Panc1 (cell line): ENCODE data around the gene SLC29A1. TPM values are rescaled to one million over a fixed set of nuclear protein-coding genes. Genes with fewer than 3 reads are reported as not detected.

ENCODE experiments used
- ATAC-seq: fragments of 200-7000 bp; cut with Tn5 transposase; 2 replicates; pipeline ENCODE4 v1.9.1; 2020; ENCODE audit warnings: mild to moderate bottlenecking, moderate library complexity
- BruUV-seq: library from RNA; stranded (reverse); fragments of 400-500 nt; replicated peaks from 2 replicates; lab custom pipeline; 2021; lab: Mats Ljungman, UMichigan
- CTCF ChIA-PET: fragments of 300-600 bp; sonication (Branson Sonifier 250); formaldehyde crosslinking; loops from one replicate; lab custom pipeline; 2022; ENCODE audit warnings: antibody characterized with exemption; lab: Charles Lee
- POLR2A ChIA-PET: fragments of 300-600 bp; sonication (Branson Sonifier 250); formaldehyde crosslinking; loops from one replicate; lab custom pipeline; 2022; ENCODE audit warnings: antibody characterized with exemption; lab: Charles Lee
- DNase-seq: peaks from one replicate; pipeline ENCODE4 v3.0.0-alpha.2; 2010; ENCODE audit warnings: low read depth, low spot score
- H3K27ac ChIP-seq: 2 replicates; pipeline ENCODE4 v1.5.1; 2011; ENCODE audit warnings: mild to moderate bottlenecking, low read length, inconsistent platforms
- H3K27me3 ChIP-seq: fragments of 200-500 bp; sonication (Bioruptor generic); 2 replicates; pipeline ENCODE4 v1.6.0; 2014; ENCODE audit warnings: low read length, inconsistent platforms; ENCODE audit not compliant: control insufficient read depth, insufficient read depth
- H3K36me3 ChIP-seq: fragments of 200-500 bp; sonication (Bioruptor generic); 2 replicates; pipeline ENCODE4 v1.5.1; 2014; ENCODE audit warnings: inconsistent platforms, mild to moderate bottlenecking, low read length, moderate library complexity; ENCODE audit not compliant: control insufficient read depth, insufficient read depth
- H3K4me1 ChIP-seq: 2 replicates; pipeline ENCODE4 v1.5.1; 2011; ENCODE audit warnings: inconsistent platforms, mild to moderate bottlenecking, low read length, moderate library complexity; ENCODE audit not compliant: control insufficient read depth, insufficient read depth
- H3K4me3 ChIP-seq, 2 experiments: 2 replicates each; pipeline ENCODE4 v1.5.1; 2011 to 2012; ENCODE audit warnings: low read depth in 2 of 2, low read length in 2 of 2, mild to moderate bottlenecking in 2 of 2, inconsistent platforms in 1 of 2, moderate library complexity in 1 of 2
- H3K9me3 ChIP-seq: fragments of 200-500 bp; sonication (Bioruptor generic); 2 replicates; pipeline ENCODE4 v1.5.1; 2014; ENCODE audit warnings: low read depth, mild to moderate bottlenecking, inconsistent platforms, low read length, moderate library complexity; ENCODE audit not compliant: control insufficient read depth, insufficient read depth
- POLR2AphosphoS5 ChIP-seq: IDR thresholded peaks from 2 replicates; pipeline ENCODE4 v1.6.1; 2012; ENCODE audit warnings: mild to moderate bottlenecking, low read depth, low read length, moderate library complexity
- SIN3A ChIP-seq: IDR thresholded peaks from 2 replicates; pipeline ENCODE4 v1.6.1; 2012; ENCODE audit warnings: low read depth, mild to moderate bottlenecking, low read length, moderate library complexity, borderline replicate concordance; ENCODE audit not compliant: insufficient read depth
- TCF7L2 ChIP-seq: IDR thresholded peaks from 2 replicates; pipeline ENCODE4 v1.6.1; 2011; ENCODE audit warnings: mild to moderate bottlenecking, low read depth, low read length, inconsistent platforms
- in situ Hi-C: cut with HindIII; loops from 2 replicates; pipeline ENCODE4 v1.10.0; 2016; ENCODE audit warnings: low sequenced_read_pairs, low pct_unique_long_range_greater_than_20kb
- intact Hi-C: fragments of 100-400 bp; cut with micrococcal nuclease; formaldehyde crosslinking; loops from one replicate; pipeline ENCODE4 v1.10.0; 2022; ENCODE audit not compliant: unreplicated experiment
- total RNA-seq: library from RNA; stranded (reverse); gene quantifications from one replicate; pipeline ENCODE4 v1.2.1, GENCODE V29; 2021; ENCODE audit not compliant: unreplicated experiment
- TF ChIP-seq, protein P1 (sequence below), 2 experiments: IDR thresholded peaks; 2 replicates each; pipeline ENCODE4 v1.6.1; 2011 to 2012; ENCODE audit warnings: low read depth in 2 of 2, control low read depth in 1 of 2, low read length in 1 of 2, mild to moderate bottlenecking in 1 of 2, moderate library complexity in 1 of 2; ENCODE audit not compliant: insufficient read depth in 1 of 2
- TF ChIP-seq, protein P2 (sequence below): fragments of 450-650 bp; IDR thresholded peaks from 2 replicates; pipeline ENCODE4 v1.5.1; 2017; ENCODE audit warnings: mild to moderate bottlenecking

SLC29A1 gene
- total RNA-seq, 1 experiment from 2014 or later: 263 TPM

DNA sequence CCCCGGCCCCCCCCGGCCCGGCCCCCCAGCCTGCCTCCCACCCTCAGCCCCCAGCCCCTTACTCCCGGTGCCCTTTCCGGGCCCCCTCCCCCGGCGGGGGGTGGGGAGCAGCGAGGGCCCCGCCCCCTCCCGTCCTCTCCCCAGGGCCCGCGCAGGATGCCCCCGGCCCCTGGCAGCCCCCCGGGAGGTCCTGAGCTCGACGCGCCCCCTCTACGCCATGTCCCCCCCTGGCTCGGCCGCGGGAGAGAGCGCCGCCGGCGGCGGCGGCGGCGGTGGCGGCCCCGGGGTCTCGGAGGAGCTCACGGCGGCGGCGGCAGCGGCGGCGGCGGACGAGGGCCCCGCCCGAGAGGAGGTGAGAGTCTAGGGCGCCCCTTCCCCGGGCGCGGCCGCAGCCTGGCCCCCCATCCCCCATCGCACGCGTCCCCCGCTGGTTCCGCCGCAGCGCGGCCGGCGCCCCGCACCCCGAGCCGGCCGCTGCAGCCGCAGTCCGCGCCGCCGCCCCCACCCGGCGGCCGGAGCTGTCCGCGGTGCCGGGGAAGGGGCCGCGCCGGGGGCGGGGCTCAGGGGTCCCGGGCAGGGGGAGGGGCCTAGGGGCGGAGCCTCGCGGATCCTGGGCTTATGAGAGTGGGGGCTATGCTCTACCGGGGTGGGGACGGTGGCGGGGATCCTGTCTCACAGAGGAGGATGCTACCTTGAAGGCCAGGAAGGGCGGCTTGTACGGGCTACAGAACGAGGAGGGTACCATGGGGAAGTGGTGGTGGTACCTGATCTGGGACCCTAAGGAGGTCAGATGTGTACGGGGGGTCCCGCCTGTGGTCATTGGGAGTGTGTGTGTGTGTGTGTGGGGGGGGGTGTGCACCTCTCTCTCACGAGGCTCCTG is 47.4 kb downstream of the SLC29A1 start:
- ChIA-PET POLR2A (interaction anchor here (0.6 kb wide), 1 partner anchor 52 kb away, joined by 4 read pairs; no protein-coding TSS in a partner anchor), CTCF (interaction anchor here (1.0 kb wide), 2 partner anchors 34 to 69 kb away, joined by 3 read pairs; no protein-coding TSS in a partner anchor)
- Histone ChIP-seq H3K27ac (no peak overlapping the region), H3K4me1 (no peaks in the 10 kb centered on the region), H3K36me3 (no peaks in the 10 kb centered on the region), H3K27me3 (peaks cover 16% of the 10 kb centered on the region), H3K9me3 (no peaks in the 10 kb centered on the region), H3K4me3 (peak overlapping the region; percentile 4 to 21; a peak in 2 of 4 replicates)
- ATAC-seq (no peak), DNase-seq (no peak)
- intact Hi-C loops (no loop called here), in situ Hi-C loops (no loop called here)
- TF ChIP-seq POLR2AphosphoS5: no peak
- TF ChIP-seq, protein P1, sequence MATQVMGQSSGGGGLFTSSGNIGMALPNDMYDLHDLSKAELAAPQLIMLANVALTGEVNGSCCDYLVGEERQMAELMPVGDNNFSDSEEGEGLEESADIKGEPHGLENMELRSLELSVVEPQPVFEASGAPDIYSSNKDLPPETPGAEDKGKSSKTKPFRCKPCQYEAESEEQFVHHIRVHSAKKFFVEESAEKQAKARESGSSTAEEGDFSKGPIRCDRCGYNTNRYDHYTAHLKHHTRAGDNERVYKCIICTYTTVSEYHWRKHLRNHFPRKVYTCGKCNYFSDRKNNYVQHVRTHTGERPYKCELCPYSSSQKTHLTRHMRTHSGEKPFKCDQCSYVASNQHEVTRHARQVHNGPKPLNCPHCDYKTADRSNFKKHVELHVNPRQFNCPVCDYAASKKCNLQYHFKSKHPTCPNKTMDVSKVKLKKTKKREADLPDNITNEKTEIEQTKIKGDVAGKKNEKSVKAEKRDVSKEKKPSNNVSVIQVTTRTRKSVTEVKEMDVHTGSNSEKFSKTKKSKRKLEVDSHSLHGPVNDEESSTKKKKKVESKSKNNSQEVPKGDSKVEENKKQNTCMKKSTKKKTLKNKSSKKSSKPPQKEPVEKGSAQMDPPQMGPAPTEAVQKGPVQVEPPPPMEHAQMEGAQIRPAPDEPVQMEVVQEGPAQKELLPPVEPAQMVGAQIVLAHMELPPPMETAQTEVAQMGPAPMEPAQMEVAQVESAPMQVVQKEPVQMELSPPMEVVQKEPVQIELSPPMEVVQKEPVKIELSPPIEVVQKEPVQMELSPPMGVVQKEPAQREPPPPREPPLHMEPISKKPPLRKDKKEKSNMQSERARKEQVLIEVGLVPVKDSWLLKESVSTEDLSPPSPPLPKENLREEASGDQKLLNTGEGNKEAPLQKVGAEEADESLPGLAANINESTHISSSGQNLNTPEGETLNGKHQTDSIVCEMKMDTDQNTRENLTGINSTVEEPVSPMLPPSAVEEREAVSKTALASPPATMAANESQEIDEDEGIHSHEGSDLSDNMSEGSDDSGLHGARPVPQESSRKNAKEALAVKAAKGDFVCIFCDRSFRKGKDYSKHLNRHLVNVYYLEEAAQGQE (IDR thresholded peaks at IDR 0.05; ENCODE audit: insufficient read depth in 1 of 2, low read depth in 2 of 2, low read length in 1 of 2): peak; percentile 61 to 78; a peak in 2 of 4 replicates
- no TSS peak for BruUV-seq

DNA sequence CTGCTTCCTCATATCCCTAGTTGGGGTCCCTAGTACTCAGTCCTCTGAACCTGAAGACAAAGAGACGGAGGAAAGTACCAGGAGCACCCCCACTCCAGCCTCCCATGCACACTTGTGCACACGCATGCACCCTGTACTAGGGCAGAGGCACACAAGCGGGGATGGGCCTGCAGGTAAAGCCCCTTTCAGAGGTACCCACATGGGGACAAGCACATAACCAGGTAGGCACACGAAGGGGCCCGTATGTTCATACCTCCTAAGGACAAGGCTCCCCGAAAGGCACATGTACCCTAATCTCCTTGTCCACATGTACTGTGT is 48.0 kb downstream of the SLC29A1 start:
- Histone ChIP-seq H3K4me3 (0 out of 4 replicates have a peak overlapping the region, but pooled peaks of 1 of the 2 experiments have one; percentile 4), H3K27ac (no peak overlapping the region), H3K9me3 (no peaks in the 10 kb centered on the region), H3K27me3 (peaks cover 16% of the 10 kb centered on the region), H3K36me3 (no peaks in the 10 kb centered on the region), H3K4me1 (no peaks in the 10 kb centered on the region)
- intact Hi-C loops: no loop called here
- BruUV-seq: no TSS peak
- no peak for ATAC-seq
- POLR2A ChIA-PET: no interaction called here
- TF ChIP-seq SIN3A (no peak), POLR2AphosphoS5 (no peak), TCF7L2 (no peak)
- TF ChIP-seq, protein P1 (IDR thresholded peaks at IDR 0.05; ENCODE audit: insufficient read depth in 1 of 2, low read depth in 2 of 2, low read length in 1 of 2): no peak
- TF ChIP-seq, protein P2, sequence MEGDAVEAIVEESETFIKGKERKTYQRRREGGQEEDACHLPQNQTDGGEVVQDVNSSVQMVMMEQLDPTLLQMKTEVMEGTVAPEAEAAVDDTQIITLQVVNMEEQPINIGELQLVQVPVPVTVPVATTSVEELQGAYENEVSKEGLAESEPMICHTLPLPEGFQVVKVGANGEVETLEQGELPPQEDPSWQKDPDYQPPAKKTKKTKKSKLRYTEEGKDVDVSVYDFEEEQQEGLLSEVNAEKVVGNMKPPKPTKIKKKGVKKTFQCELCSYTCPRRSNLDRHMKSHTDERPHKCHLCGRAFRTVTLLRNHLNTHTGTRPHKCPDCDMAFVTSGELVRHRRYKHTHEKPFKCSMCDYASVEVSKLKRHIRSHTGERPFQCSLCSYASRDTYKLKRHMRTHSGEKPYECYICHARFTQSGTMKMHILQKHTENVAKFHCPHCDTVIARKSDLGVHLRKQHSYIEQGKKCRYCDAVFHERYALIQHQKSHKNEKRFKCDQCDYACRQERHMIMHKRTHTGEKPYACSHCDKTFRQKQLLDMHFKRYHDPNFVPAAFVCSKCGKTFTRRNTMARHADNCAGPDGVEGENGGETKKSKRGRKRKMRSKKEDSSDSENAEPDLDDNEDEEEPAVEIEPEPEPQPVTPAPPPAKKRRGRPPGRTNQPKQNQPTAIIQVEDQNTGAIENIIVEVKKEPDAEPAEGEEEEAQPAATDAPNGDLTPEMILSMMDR: no peak
- in situ Hi-C loops: no loop called here
- no peak for DNase-seq
- CTCF ChIA-PET: interaction anchor here (1.0 kb wide), 1 partner anchor 68 kb away, joined by 3 read pairs; no protein-coding TSS in a partner anchor
